ENCODE data around the gene ARHGEF40. TPM values are rescaled to one million over a fixed set of nuclear protein-coding genes. Genes with fewer than 3 reads are reported as not detected.

ARHGEF40 gene
- total RNA-seq, 1 experiment from 2014 or later: 71.4 TPM

GRCh38 chr14:21026988-21027315 lies 43.2 kb upstream of the ARHGEF40 start:
- H4K8ac ChIP-seq (replicated peaks; ENCODE audit: insufficient read length, low read depth, low read length): no peak overlapping the region
- no peak overlapping the region for H3K27ac ChIP-seq (ENCODE audit: insufficient read length, low read depth, low read length)
- no peak overlapping the region for H3K4ac ChIP-seq (ENCODE audit: low read depth, low read length)
- H2AFZ ChIP-seq (ENCODE audit: low read length): no peak overlapping the region
- Mint-ChIP-seq H3K27ac (no peak overlapping the region; a peak in 2 of 7 replicates), H3K36me3 (ENCODE audit: insufficient read depth in 1 of 3, low read depth in 3 of 3) (peaks cover 0 to 2% (median 1%) of the 10 kb centered on the region in 3 experiments; a peak in 1 of 7 replicates), H3K4me1 (peaks cover 35 to 40% of the 10 kb centered on the region in 2 experiments), H3K27me3 (ENCODE audit: low read depth) (peaks cover 63% of the 10 kb centered on the region), H3K9me3 (no peaks in the 10 kb centered on the region), H3K4me3 (peak overlapping the region; percentile 25 to 68; a peak in 4 of 5 replicates)
- no peak overlapping the region for H4K5ac ChIP-seq (ENCODE audit: insufficient read length, low read depth, low read length)
- no peak overlapping the region for H4K91ac ChIP-seq (ENCODE audit: insufficient read length, low read depth, low read length)
- no peak overlapping the region for H3K18ac ChIP-seq (ENCODE audit: insufficient read length, low read depth, low read length)
- no peak overlapping the region for H2BK12ac ChIP-seq (ENCODE audit: insufficient read length, low read depth, low read length)
- H3K56ac ChIP-seq (ENCODE audit: insufficient read length, low read depth, low read length): no peak overlapping the region
- TF ChIP-seq, protein P1, sequence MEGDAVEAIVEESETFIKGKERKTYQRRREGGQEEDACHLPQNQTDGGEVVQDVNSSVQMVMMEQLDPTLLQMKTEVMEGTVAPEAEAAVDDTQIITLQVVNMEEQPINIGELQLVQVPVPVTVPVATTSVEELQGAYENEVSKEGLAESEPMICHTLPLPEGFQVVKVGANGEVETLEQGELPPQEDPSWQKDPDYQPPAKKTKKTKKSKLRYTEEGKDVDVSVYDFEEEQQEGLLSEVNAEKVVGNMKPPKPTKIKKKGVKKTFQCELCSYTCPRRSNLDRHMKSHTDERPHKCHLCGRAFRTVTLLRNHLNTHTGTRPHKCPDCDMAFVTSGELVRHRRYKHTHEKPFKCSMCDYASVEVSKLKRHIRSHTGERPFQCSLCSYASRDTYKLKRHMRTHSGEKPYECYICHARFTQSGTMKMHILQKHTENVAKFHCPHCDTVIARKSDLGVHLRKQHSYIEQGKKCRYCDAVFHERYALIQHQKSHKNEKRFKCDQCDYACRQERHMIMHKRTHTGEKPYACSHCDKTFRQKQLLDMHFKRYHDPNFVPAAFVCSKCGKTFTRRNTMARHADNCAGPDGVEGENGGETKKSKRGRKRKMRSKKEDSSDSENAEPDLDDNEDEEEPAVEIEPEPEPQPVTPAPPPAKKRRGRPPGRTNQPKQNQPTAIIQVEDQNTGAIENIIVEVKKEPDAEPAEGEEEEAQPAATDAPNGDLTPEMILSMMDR (conservative IDR thresholded peaks at IDR 0.05): no peak
- peaks cover 12% of the 10 kb centered on the region for H3K23me2 ChIP-seq (ENCODE audit: insufficient read length, low read depth, low read length, poor library complexity, severe bottlenecking)
- DNase-seq: no peak
- H3K9ac ChIP-seq (ENCODE audit: extremely low read depth, insufficient read length, low read length): no peak overlapping the region
- peaks cover 8% of the 10 kb centered on the region; the same call in 1 of the 2 replicates for H3K27me3 ChIP-seq (ENCODE audit: insufficient read depth, low read length)
- no peaks in the 10 kb centered on the region for H3K79me2 ChIP-seq (ENCODE audit: insufficient read depth, low read length)
- H3K79me1 ChIP-seq (ENCODE audit: insufficient read depth, low read depth, low read length, poor library complexity, severe bottlenecking): no peaks in the 10 kb centered on the region
- no CpG with 5 or more reads among the region's 3 CpGs for WGBS (ENCODE audit: extremely low coverage, insufficient read length, low lambda C conversion rate)
- no peak overlapping the region for H2BK120ac ChIP-seq (ENCODE audit: low read depth, low read length, poor library complexity, severe bottlenecking)
- no peaks in the 10 kb centered on the region for H3K9me3 ChIP-seq (ENCODE audit: control insufficient read depth, low read depth, low read length)
- H2AK5ac ChIP-seq (ENCODE audit: insufficient read length, low read length): no peak overlapping the region
- H3K14ac ChIP-seq (ENCODE audit: insufficient read depth, low read length): no peak overlapping the region
- H4K20me1 ChIP-seq (ENCODE audit: control insufficient read depth, insufficient read depth, insufficient read length): no peaks in the 10 kb centered on the region
- H2BK5ac ChIP-seq (ENCODE audit: insufficient read length, low read length): no peak overlapping the region
- no peak overlapping the region for H2BK20ac ChIP-seq (ENCODE audit: low read depth, low read length, poor library complexity, severe bottlenecking)
- H3K4me2 ChIP-seq (ENCODE audit: insufficient read depth, insufficient read length, low read length): no peak overlapping the region
- peaks cover 4% of the 10 kb centered on the region; the same call in 1 of the 2 replicates for H3K4me1 ChIP-seq (ENCODE audit: insufficient read depth, low read length)
- no peak overlapping the region for H2BK15ac ChIP-seq (ENCODE audit: low read depth, low read length)
- no peak overlapping the region for H3T11ph ChIP-seq (ENCODE audit: low read length)
- H3K23ac ChIP-seq (ENCODE audit: insufficient read length, low read depth, low read length): no peak overlapping the region
